ENCODE data around the gene IL18R1. TPM values are rescaled to one million over a fixed set of nuclear protein-coding genes. Genes with fewer than 3 reads are reported as not detected.

IL18R1 gene
- total and polyA plus RNA-seq, 7 donors: 0.60 to 5.2 (median 1.4) TPM

DNA sequence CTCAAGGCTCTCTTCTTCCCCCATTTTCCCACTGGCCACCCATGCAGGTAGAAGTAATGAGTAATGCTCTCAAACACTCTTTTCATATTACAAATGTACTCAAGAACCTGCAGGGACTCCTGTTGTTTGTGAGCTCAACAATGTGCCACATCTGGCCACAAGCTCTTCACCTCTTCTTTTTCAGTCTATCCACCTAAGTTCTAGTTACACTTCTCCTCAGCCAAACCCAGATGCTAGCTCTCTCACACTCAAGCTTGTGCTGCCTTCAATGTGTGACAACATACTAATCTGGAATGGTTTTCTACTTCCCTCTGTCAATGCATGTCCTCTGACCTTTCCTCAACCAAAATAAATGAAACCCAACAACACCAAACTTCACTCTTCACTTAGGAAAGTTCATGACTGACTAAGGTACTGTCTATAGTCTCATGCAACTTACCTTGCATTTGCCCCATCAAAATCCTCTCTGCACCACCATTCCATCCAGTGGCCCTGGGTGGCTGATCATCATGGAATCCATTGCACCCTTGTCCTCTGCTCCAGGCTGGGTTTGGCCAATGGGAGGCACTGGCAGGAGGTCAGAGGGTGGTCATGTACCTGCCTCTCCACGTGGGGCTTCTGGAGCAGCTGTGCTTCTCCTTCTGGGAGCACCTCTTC lies 5.3 kb upstream of the IL18R1 start:
- H3K4me3 ChIP-seq: no peak overlapping the region
- intact Hi-C loops (cut with DNase I): loop anchor here (10.0 kb wide), 1 partner anchor 325 kb away; no protein-coding TSS in a partner anchor
- no peak overlapping the region for H3K27ac ChIP-seq
- no peak for TF ChIP-seq POLR2A (IDR thresholded peaks at IDR 0.05)
- no peak for TF ChIP-seq POLR2AphosphoS5 (IDR thresholded peaks at IDR 0.05)
- no peak for TF ChIP-seq CTCF (IDR thresholded peaks at IDR 0.05)
- TF ChIP-seq EP300 (IDR thresholded peaks at IDR 0.05): no peak
- H3K9me3 ChIP-seq: no peaks in the 10 kb centered on the region
- 41 to 45% methylated on average over 1 of the region's 1 CpG for WGBS, 2 donors
- H3K27me3 ChIP-seq: no peaks in the 10 kb centered on the region
- DNase-seq: no peak
- H3K4me1 ChIP-seq: peaks cover 0 to 3% (median 3%) of the 10 kb centered on the region in 4 donors
- H3K36me3 ChIP-seq: no peaks in the 10 kb centered on the region

GRCh38 chr2:102356381-102356712 lies 751 bp downstream of the IL18R1 start:
- intact Hi-C loops (cut with DNase I): loop anchor here (5.0 to 10.0 kb wide), 2 partner anchors 99 to 332 kb away; no protein-coding TSS in a partner anchor
- no peak for TF ChIP-seq CTCF (IDR thresholded peaks at IDR 0.05)
- no peak for TF ChIP-seq POLR2A (IDR thresholded peaks at IDR 0.05)
- no peak for TF ChIP-seq EP300 (IDR thresholded peaks at IDR 0.05)
- no peak for TF ChIP-seq POLR2AphosphoS5 (IDR thresholded peaks at IDR 0.05)
- peaks cover 0 to 12% (median 8%) of the 10 kb centered on the region in 4 donors for H3K4me1 ChIP-seq
- no peaks in the 10 kb centered on the region for H3K36me3 ChIP-seq
- H3K4me3 ChIP-seq: peak overlapping the region; percentile 44 to 78 (median 68)
- no peaks in the 10 kb centered on the region for H3K27me3 ChIP-seq
- H3K9me3 ChIP-seq: no peaks in the 10 kb centered on the region
- no peak for DNase-seq
- H3K27ac ChIP-seq: peak overlapping the region in 1 of 4 donors; percentile 59
- 5 to 10% methylated on average over 7 of the region's 7 CpGs for WGBS, 2 donors

- Histone ChIP-seq H3K27me3 (no peaks in the 10 kb centered on the region), H3K9me3 (no peaks in the 10 kb centered on the region), H3K36me3 (no peaks in the 10 kb centered on the region), H3K27ac (no peak overlapping the region), H3K4me3 (no peak overlapping the region), H3K4me1 (peaks cover 0 to 12% (median 8%) of the 10 kb centered on the region in 4 donors)
- WGBS, 2 donors: 86 to 88% methylated on average over 2 of the region's 2 CpGs
- intact Hi-C loops (cut with DNase I): loop anchor here (5.0 to 10.0 kb wide), 2 partner anchors 99 to 332 kb away; no protein-coding TSS in a partner anchor
- TF ChIP-seq CTCF (IDR thresholded peaks at IDR 0.05) (no peak), POLR2A (IDR thresholded peaks at IDR 0.05) (no peak), POLR2AphosphoS5 (IDR thresholded peaks at IDR 0.05) (no peak), EP300 (IDR thresholded peaks at IDR 0.05) (no peak)
- no peak for DNase-seq
Observed at GRCh38 chr2:102356741-102357140, 1.1 kb downstream of the IL18R1 start.

DNA sequence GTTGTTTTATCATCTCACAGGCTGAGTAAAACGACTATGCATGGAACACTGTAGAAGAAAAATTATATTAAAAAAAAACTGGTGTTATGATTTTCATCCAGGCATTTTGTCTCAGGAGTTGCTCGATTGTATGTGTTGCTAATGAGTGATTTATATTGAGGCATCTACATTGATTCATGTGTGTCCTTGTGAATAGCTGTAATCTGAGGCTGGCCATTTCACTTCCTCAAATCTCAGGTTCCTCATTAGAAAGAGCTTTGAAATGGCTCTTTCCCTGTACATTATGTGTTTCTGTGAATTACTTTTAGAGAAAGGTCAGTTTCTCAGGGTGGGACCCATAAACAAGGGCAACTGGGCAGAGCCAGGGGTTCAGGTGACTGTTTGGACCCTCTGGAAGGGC lies 2.3 kb downstream of the IL18R1 start:
- no peak for DNase-seq
- H3K9me3 ChIP-seq: no peaks in the 10 kb centered on the region
- peaks cover 0 to 12% (median 8%) of the 10 kb centered on the region in 4 donors for H3K4me1 ChIP-seq
- TF ChIP-seq CTCF (IDR thresholded peaks at IDR 0.05) (no peak), POLR2AphosphoS5 (IDR thresholded peaks at IDR 0.05) (no peak), POLR2A (IDR thresholded peaks at IDR 0.05) (no peak), EP300 (IDR thresholded peaks at IDR 0.05) (no peak)
- 55 to 60% methylated on average over 2 of the region's 2 CpGs for WGBS, 2 donors
- H3K27ac ChIP-seq: no peak overlapping the region
- no peak overlapping the region for H3K4me3 ChIP-seq
- intact Hi-C loops (cut with DNase I): loop anchor here (5.0 to 10.0 kb wide), 2 partner anchors 101 to 333 kb away; no protein-coding TSS in a partner anchor
- no peaks in the 10 kb centered on the region for H3K27me3 ChIP-seq
- no peaks in the 10 kb centered on the region for H3K36me3 ChIP-seq

Measured in sigmoid colon (tissue), 7 donors.